Breast epithelium (tissue), 3 donors: ENCODE data around the gene BFSP1.

Experiments
- POLR2A ChIP-seq: fragments of 450-650 bp; IDR thresholded peaks from one replicate; pipeline ENCODE4 v1.6.1; 2016; ENCODE audit warnings: antibody characterized with exemption, mild to moderate bottlenecking, moderate library complexity
- TF ChIP-seq, protein P1 (sequence below), 3 donors: fragments of 450-650 bp; IDR thresholded peaks; one replicate each; pipeline ENCODE4 v1.5.1; 2016 to 2017; ENCODE audit warnings: antibody characterized with exemption in 3 of 3, mild to moderate bottlenecking in 3 of 3, moderate library complexity in 3 of 3

DNA sequence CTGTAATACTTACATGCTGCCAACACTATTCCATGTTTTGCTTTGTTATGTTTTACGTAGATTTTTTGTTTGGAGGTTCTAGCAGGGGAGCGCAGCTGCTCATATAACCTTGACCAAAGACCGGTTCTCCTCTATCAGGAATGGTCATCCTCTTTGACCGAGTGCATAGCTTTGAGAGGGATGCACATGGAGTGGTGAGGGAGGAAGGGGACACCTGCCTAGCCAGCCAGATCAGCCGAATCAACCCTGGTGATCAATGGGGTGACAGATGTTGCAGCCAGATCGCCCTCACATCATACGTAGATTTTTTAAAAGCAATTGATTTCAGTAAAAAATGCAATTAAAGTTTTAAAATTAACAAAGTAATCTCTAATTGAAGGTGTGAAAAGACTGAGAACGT is 45.0 kb upstream of the BFSP1 start:
- no peak for TF ChIP-seq POLR2A
- TF ChIP-seq, protein P1, sequence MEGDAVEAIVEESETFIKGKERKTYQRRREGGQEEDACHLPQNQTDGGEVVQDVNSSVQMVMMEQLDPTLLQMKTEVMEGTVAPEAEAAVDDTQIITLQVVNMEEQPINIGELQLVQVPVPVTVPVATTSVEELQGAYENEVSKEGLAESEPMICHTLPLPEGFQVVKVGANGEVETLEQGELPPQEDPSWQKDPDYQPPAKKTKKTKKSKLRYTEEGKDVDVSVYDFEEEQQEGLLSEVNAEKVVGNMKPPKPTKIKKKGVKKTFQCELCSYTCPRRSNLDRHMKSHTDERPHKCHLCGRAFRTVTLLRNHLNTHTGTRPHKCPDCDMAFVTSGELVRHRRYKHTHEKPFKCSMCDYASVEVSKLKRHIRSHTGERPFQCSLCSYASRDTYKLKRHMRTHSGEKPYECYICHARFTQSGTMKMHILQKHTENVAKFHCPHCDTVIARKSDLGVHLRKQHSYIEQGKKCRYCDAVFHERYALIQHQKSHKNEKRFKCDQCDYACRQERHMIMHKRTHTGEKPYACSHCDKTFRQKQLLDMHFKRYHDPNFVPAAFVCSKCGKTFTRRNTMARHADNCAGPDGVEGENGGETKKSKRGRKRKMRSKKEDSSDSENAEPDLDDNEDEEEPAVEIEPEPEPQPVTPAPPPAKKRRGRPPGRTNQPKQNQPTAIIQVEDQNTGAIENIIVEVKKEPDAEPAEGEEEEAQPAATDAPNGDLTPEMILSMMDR (IDR thresholded peaks at IDR 0.05) = no peak
